A549 (cell line): ENCODE results near the gene GARNL3. TPM values are rescaled to one million over a fixed set of nuclear protein-coding genes. Genes with fewer than 3 reads are reported as not detected.

ENCODE experiments used
- ATAC-seq, 2 experiments: fragments of 200-7000 bp in 1 of 2; fragments of >200 bp in 1 of 2; cut with Nextera tagmentation in 1 of 2; cut with Tn5 transposase in 1 of 2; 3 replicates each; pipeline versions ENCODE4 v1.8.0 to v1.9.1; 2018 to 2020; ENCODE audit warnings: mild to moderate bottlenecking in 1 of 2, moderate library complexity in 1 of 2
- CTCF ChIA-PET: fragments of 300-600 bp; sonication (Branson Sonifier 250); formaldehyde crosslinking; extraction: SDS; loops from one replicate; lab custom pipeline; 2021; ENCODE audit warnings: antibody characterized with exemption, inconsistent platforms; lab: Yijun Ruan, JAX
- POLR2A ChIA-PET: fragments of 350-600 bp; formaldehyde crosslinking; extraction: SDS; loops from one replicate; lab custom pipeline; 2021; ENCODE audit warnings: antibody characterized with exemption, inconsistent platforms; lab: Yijun Ruan, JAX
- DNase-seq, 2 experiments: peaks; one replicate each; pipeline versions ENCODE4 v3.0.0 to v3.0.0-alpha.2; 2011 to 2016; ENCODE audit warnings: low read depth in 1 of 2, low spot score in 1 of 2
- FAIRE-seq: peaks from 2 replicates; lab custom pipeline; 2011; peaks lifted over from hg19 to GRCh38; lab: Jason Lieb, UNC
- H3K27ac ChIP-seq, 2 experiments: fragments of >200 bp; sonication (Bioruptor Twin); formaldehyde crosslinking; 3 replicates each; pipeline ENCODE4 v1.5.1; 2016 to 2017
- H3K4me1 ChIP-seq: fragments of >200 bp; sonication (Bioruptor Twin); formaldehyde crosslinking; 3 replicates; pipeline ENCODE4 v1.6.1; 2016
- H3K4me2 ChIP-seq: fragments of >200 bp; sonication (Bioruptor Twin); formaldehyde crosslinking; 3 replicates; pipeline ENCODE4 v1.6.1; 2016
- H3K4me3 ChIP-seq: fragments of >200 bp; sonication (Bioruptor Twin); formaldehyde crosslinking; 3 replicates; pipeline ENCODE4 v1.5.1; 2016
- H3K9me3 ChIP-seq: fragments of >200 bp; sonication (Bioruptor Twin); formaldehyde crosslinking; 3 replicates; pipeline ENCODE4 v1.6.1; 2016
- BHLHE40 ChIP-seq: IDR thresholded peaks from 2 replicates; pipeline ENCODE4 v1.6.1; 2012; ENCODE audit warnings: low read depth, low read length, inconsistent platforms
- CTCF ChIP-seq: fragments of >200 bp; sonication (Bioruptor Twin); formaldehyde crosslinking; IDR thresholded peaks from 3 replicates; pipeline ENCODE4 v1.5.1; 2016
- EHF ChIP-seq: fragments of 250-450 bp; sonication (Bioruptor Pico); IDR thresholded peaks from 2 replicates; pipeline ENCODE4 v1.5.0; 2020; ENCODE audit warnings: mild to moderate bottlenecking
- FOSB ChIP-seq: fragments of 250-450 bp; sonication (Bioruptor Pico); IDR thresholded peaks from 2 replicates; pipeline ENCODE4 v1.5.0; 2020; ENCODE audit warnings: mild to moderate bottlenecking, moderate library complexity
- HDAC2 ChIP-seq: fragments of 200-600 bp; sonication (generic); IDR thresholded peaks from 2 replicates; pipeline ENCODE4 v1.6.1; 2016
- HOXB5 ChIP-seq: fragments of 250-450 bp; sonication (Bioruptor Pico); IDR thresholded peaks from 2 replicates; pipeline ENCODE4 v1.5.0; 2020; ENCODE audit warnings: mild to moderate bottlenecking, moderate library complexity
- JUN ChIP-seq, 2 experiments: fragments of >200 bp; sonication (Bioruptor Twin); formaldehyde crosslinking; IDR thresholded peaks; 2 replicates in 1 of 2; 3 replicates in 1 of 2; pipeline ENCODE4 v1.6.1; 2016 to 2017
- KDM5A ChIP-seq: fragments of 200-600 bp; sonication (generic); IDR thresholded peaks from 2 replicates; pipeline ENCODE4 v1.6.1; 2016; ENCODE audit warnings: antibody characterized with exemption, mild to moderate bottlenecking
- MAZ ChIP-seq: fragments of 150-350 bp; IDR thresholded peaks from 2 replicates; pipeline ENCODE4 v1.6.1; 2014; ENCODE audit warnings: antibody characterized with exemption, low read depth, low read length, borderline replicate concordance
- NPAS2 ChIP-seq: fragments of 250-450 bp; sonication (Bioruptor Pico); IDR thresholded peaks from 2 replicates; pipeline ENCODE4 v1.8.0; 2022; ENCODE audit warnings: mild to moderate bottlenecking, moderate library complexity, borderline replicate concordance
- POLR2A ChIP-seq: IDR thresholded peaks from 2 replicates; pipeline ENCODE4 v1.6.1; 2012; ENCODE audit warnings: mild to moderate bottlenecking, low read length
- RNF2 ChIP-seq: fragments of 200-600 bp; sonication (generic); IDR thresholded peaks from 2 replicates; pipeline ENCODE4 v1.6.1; 2016; ENCODE audit warnings: low read depth, mild to moderate bottlenecking, antibody characterized with exemption, moderate library complexity, borderline replicate concordance
- SMC3 ChIP-seq: fragments of >200 bp; sonication (Bioruptor Twin); formaldehyde crosslinking; IDR thresholded peaks from 3 replicates; pipeline ENCODE4 v1.6.1; 2018; ENCODE audit warnings: inconsistent platforms
- ZFP36 ChIP-seq: fragments of 450-650 bp; IDR thresholded peaks from 2 replicates; pipeline ENCODE4 v1.6.1; 2014; ENCODE audit warnings: borderline replicate concordance; ENCODE audit not compliant: partially characterized antibody
- WGBS: methylation state at CpG from one replicate; pipeline ENCODE4 v1.1.6; 2017; ENCODE audit errors: missing lambda C conversion rate; 5-methylcytosine and 5-hydroxymethylcytosine counted together
- polyA plus RNA-seq, 4 experiments: library from polyadenylated mRNA; depleted of rRNA in 3 of 4; stranded (reverse); fragments of >200 nt; fragmentation: RNase III in 1 of 4; extraction: RNeasy Plus Mini Kit Qiagen cat#74134 plus additional on column Dnase treatment in 1 of 4; gene quantifications; 2 replicates in 3 of 4; 3 replicates in 1 of 4; pipeline ENCODE4 v1.2.3, GENCODE V29; 2011 to 2017
- TF ChIP-seq, protein P1 (sequence below): IDR thresholded peaks from 2 replicates; pipeline ENCODE4 v1.6.1; 2012
- TF ChIP-seq, protein P2 (sequence below): fragments of 150-350 bp; IDR thresholded peaks from 2 replicates; pipeline ENCODE4 v1.6.1; 2014; ENCODE audit warnings: low read depth, mild to moderate bottlenecking, low read length

GARNL3 gene
- polyA plus RNA-seq, 2 of the 4 experiments (the other 2 are of a cell fraction): 2.9 to 5.1 TPM

DNA sequence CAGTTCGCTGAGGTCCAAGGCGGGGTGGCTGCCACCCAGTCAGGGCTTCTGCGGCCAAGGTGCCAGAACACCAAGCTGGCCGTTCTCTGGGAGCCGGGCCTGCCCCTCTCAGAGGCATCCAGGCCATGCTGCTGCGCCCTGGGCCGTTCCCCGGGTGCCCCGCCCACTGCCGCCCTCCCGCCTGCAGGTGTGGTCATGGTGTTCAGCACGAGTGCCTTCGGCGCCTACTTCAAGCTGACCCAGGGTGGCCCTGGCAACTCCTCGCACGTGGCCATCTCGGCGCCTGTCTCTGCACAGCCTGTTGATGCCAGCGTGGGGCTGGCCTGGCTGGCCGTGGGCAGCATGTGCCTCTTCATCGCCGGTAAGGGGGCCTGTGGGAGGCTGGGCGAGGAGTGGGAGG, 140.1 kb downstream of the GARNL3 start:
- FAIRE-seq (no peak), DNase-seq (no peak), ATAC-seq (no peak)
- 91% methylated on average over 19 of the region's 23 CpGs for WGBS
- Histone ChIP-seq H3K4me1 (no peaks in the 10 kb centered on the region), H3K4me3 (no peak overlapping the region), H3K4me2 (no peak overlapping the region), H3K27ac (no peak overlapping the region), H3K9me3 (no peaks in the 10 kb centered on the region)
- TF ChIP-seq HDAC2: no peak
- no peak for TF ChIP-seq EHF (CRISPR knock-in tag)
- TF ChIP-seq, protein P1, sequence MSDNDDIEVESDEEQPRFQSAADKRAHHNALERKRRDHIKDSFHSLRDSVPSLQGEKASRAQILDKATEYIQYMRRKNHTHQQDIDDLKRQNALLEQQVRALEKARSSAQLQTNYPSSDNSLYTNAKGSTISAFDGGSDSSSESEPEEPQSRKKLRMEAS: no peak
- ChIA-PET POLR2A (no interaction called here), CTCF (interaction anchor here (1.0 to 1.1 kb wide), 3 partner anchors 14 to 439 kb away, joined by 3 read pairs; no protein-coding TSS in a partner anchor)

DNA sequence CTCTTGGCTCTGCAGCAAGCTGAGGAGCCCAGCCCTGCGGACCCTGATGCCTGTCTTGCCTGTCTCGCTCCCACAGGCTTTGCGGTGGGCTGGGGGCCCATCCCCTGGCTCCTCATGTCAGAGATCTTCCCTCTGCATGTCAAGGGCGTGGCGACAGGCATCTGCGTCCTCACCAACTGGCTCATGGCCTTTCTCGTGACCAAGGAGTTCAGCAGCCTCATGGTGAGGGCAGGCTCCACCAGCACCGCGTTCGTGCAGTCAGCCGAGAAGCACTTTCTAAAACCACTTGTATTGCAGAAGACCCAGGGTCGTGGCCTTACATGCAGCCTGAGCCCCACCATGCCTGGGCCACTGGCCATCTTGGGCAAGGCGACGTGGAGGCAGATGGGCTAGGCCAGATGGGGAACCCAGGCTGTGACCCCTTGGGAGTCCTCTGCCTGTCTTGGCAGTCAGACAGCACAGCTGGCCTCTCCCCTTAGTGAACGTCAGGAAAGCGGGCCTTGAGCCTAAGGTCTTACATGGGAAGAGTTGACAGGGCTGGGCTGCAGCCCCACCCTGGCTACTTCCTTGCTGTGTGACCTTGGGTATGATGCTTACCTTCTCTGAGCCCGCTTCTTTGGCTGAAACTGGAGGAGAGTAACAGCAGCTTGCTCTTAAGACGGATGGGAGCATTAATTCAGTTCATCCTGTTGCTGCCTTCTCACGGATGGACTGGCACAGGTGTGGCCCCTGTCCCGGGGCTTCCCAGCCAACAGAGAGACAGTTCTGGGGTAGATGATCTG, 141.0 kb downstream of the GARNL3 start:
- Histone ChIP-seq H3K4me3 (no peak overlapping the region), H3K9me3 (no peaks in the 10 kb centered on the region), H3K4me1 (no peaks in the 10 kb centered on the region), H3K4me2 (no peak overlapping the region), H3K27ac (no peak overlapping the region)
- peak; percentile 3 for TF ChIP-seq ZFP36
- TF ChIP-seq JUN (IDR thresholded peaks at IDR 0.05): no peak
- FAIRE-seq: no peak
- CTCF ChIA-PET: interaction anchor here (1.0 to 2.6 kb wide), 3 partner anchors 8 to 440 kb away, joined by 3 to 18 read pairs (median 3); partner anchors contain the start of gene SLC2A8
- no peak for ATAC-seq
- 92% methylated on average over 20 of the region's 20 CpGs for WGBS
- no peak for DNase-seq
- POLR2A ChIA-PET: no interaction called here

DNA sequence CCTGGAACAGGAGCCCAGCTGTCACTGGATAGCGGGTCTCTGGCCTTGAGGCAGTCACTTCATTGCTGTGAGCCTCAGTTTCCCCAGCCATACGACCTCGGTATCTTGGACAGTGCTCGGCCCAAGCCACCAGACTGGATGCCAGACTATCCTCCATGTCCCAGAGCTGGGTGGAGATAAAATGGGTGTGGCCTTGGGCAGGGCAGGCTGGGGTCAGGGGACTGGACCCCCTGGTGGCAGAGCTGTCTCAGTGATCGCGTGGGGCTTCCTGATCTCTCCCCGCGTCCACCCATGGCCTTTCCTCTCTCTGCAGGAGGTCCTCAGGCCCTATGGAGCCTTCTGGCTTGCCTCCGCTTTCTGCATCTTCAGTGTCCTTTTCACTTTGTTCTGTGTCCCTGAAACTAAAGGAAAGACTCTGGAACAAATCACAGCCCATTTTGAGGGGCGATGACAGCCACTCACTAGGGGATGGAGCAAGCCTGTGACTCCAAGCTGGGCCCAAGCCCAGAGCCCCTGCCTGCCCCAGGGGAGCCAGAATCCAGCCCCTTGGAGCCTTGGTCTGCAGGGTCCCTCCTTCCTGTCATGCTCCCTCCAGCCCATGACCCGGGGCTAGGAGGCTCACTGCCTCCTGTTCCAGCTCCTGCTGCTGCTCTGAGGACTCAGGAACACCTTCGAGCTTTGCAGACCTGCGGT, 142.4 kb downstream of the GARNL3 start:
- Histone ChIP-seq H3K4me1 (no peaks in the 10 kb centered on the region), H3K9me3 (no peaks in the 10 kb centered on the region)
- ATAC-seq (peak in 1 of 2 experiments; percentile 32; a peak in 4 of 6 replicates), FAIRE-seq (no peak)
- POLR2A ChIA-PET: interaction anchor here (1.5 kb wide), 1 partner anchor 17 kb away, joined by 6 read pairs; the partner anchor contains the start of gene ZNF79
- TF ChIP-seq NPAS2 (CRISPR knock-in tag) (no peak), SMC3 (no peak), JUN (IDR thresholded peaks at IDR 0.05) (no peak), MAZ (no peak), BHLHE40 (no peak), KDM5A (no peak), FOSB (no peak), HOXB5 (CRISPR knock-in tag) (no peak), RNF2 (no peak), POLR2A (no peak), CTCF (no peak), HDAC2 (no peak)
- TF ChIP-seq, protein P2, sequence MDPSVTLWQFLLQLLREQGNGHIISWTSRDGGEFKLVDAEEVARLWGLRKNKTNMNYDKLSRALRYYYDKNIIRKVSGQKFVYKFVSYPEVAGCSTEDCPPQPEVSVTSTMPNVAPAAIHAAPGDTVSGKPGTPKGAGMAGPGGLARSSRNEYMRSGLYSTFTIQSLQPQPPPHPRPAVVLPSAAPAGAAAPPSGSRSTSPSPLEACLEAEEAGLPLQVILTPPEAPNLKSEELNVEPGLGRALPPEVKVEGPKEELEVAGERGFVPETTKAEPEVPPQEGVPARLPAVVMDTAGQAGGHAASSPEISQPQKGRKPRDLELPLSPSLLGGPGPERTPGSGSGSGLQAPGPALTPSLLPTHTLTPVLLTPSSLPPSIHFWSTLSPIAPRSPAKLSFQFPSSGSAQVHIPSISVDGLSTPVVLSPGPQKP: no peak
- TF ChIP-seq, all 56 proteins: peak for 0
- H3K4me2 ChIP-seq: no peak overlapping the region
- 88% methylated on average over 12 of the region's 13 CpGs for WGBS
- no peak overlapping the region for H3K4me3 ChIP-seq
- no peak for DNase-seq
- CTCF ChIA-PET: interaction anchor here (1.0 to 2.6 kb wide), 3 partner anchors 9 to 192 kb away, joined by 4 to 18 read pairs (median 9); partner anchors contain the start of gene SLC2A8
- H3K27ac ChIP-seq: no peak overlapping the region
